Activated CD4-positive, alpha-beta T cell treated with anti-CD3 and anti-CD28 coated beads, Interleukin-2, amount 50 U/mL, for 24 hours (primary cell): ENCODE measurements around the gene SH3PXD2B.
A peak's percentile ranks its signal among the peaks of the same experiment; 100 is the strongest.
"Not testable (repeated sequence)": the region's sequence is repeated elsewhere in the genome, so short reads cannot be mapped to it uniquely, and the experiment has no call there.

Experiments
- DNase-seq, 2 donors: peaks; one replicate each; pipeline ENCODE4 v3.0.0-alpha.2; 2020; ENCODE audit warnings: low read depth in 1 of 2, low spot score in 1 of 2

SH3PXD2B gene

GRCh38 chr5:172420235-172420939, 33.9 kb downstream of the SH3PXD2B start:
- DNase-seq, result no peak

DNA sequence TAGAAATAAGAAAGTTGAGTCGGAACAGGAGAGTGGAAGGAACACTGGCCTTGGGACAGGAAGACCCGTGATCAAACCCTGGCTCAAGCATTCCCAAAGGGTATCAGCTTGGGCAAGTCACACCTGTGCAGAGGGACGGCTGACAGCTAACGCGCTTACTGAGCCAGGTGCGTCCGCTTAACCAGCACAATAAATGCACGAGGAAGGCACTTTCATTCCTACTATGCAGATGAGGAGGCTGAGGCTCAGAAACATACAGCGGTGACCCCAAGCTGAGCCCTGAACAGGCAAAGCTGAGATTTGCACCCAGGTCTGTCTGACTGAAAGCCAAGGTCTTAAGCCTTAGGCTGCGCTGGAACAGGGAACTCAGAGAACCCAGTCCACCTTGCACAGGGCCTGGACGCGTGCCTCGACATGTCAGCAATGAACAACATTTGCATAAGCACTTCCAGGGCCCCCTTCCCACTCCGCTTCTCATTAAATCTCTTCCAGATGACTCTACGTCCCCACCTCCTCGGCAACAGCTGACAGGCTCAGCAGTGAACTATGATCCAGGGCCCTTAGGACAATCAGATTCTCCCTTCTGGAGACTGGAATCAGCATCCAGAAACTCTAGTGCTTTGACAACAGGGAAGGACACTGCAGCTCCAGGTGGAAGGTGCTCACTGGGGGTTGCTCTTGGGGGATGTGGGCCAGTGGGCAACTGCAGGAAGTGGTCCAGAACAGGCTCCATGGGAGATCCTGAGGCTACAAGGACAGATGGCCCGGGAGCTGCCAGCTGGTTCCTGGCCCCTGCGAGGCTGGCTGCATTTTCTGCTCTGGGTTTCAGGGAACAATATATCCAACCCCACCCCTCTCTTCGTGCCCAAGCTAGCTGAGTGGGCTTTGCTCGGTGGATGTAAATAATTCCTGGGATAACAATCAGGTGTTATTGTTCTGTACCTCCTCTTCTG, 35.2 kb downstream of the SH3PXD2B start:
- DNase-seq, result no peak

GRCh38 chr5:172417983-172418630, 36.2 kb downstream of the SH3PXD2B start:
- DNase-seq, result no peak

DNA sequence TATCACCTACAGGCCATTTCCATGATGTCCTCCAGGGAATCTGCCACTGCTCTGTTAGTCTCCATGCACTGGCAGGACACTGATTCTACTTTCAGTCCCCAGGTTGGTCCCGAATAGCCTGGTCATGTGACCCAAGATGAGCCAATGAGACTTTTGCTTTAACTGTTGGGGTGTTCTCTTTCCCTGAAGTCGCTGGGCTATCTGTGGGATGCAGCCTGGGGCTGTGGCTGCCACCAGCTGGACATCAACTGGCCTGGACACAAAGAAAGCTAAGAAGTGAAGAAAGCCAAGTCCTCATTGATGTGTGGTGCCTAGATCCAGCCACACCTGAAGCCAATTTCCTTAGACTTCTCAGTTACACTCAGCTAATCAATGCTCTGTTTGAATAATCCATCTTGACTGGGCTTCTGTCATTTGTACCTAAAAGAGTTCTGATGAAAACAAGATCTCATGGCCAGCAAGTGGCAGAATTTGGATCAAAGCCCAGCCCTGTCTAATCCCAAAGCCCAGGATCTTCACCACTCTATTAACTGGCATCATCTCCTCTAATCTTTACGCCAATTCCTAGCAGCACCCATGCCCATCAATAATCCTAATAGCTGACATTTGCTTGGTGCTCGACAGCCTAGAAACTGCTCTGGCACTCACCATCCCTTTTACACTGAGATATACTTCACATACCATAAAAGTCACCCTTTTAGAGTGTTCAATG, 37.0 kb downstream of the SH3PXD2B start:
- no peak for DNase-seq

- DNase-seq, result no peak
Observed at GRCh38 chr5:172415362-172416275, 38.7 kb downstream of the SH3PXD2B start.

DNA sequence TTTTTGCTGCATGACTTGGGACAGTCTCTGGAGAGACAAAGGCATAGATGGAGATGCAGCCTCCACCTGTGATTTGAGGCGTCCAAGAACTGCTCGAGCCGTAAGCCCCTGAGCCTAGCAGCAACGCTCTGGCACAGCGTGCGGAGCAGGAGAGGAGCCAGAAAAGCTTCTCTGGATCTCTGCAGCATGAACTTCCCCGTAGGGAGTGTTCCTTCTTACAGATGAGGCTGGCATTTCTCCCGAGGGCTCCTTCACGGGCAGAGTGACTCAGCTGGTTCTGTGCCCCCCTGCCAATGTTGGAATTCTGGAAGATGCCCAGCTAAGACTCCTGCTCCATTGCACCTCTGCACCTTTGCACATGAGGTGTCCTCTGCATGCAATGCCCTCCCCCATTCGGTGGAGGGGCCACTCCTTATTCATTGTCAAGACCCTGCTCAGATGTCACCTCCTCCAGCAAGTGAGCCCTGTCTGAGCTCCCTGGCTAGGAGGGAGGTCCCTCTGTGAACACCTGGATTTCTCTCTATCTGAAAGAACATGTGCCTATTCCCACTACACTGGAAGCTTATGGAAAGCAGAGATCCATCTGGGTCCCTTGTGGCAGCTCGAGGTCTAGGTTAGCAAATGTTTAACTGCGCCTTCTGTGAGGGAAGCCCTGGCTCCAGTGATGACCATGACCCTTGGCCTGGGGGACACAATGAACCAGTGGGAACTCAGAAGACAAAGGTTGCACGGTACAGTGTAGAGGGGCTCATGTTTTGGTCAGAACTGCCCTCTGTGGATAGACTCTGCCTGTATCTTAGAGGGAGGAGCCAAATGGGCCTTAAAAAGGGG, 39.6 kb downstream of the SH3PXD2B start:
- DNase-seq, result no peak

- no peak for DNase-seq
Observed at GRCh38 chr5:172413601-172414171, 40.6 kb downstream of the SH3PXD2B start.

- no peak for DNase-seq
Observed at GRCh38 chr5:172412724-172413286, 41.5 kb downstream of the SH3PXD2B start.

- peak in 1 of 2 donors; percentile 4 for DNase-seq
Observed at GRCh38 chr5:172411484-172412072, 42.7 kb downstream of the SH3PXD2B start.

DNA sequence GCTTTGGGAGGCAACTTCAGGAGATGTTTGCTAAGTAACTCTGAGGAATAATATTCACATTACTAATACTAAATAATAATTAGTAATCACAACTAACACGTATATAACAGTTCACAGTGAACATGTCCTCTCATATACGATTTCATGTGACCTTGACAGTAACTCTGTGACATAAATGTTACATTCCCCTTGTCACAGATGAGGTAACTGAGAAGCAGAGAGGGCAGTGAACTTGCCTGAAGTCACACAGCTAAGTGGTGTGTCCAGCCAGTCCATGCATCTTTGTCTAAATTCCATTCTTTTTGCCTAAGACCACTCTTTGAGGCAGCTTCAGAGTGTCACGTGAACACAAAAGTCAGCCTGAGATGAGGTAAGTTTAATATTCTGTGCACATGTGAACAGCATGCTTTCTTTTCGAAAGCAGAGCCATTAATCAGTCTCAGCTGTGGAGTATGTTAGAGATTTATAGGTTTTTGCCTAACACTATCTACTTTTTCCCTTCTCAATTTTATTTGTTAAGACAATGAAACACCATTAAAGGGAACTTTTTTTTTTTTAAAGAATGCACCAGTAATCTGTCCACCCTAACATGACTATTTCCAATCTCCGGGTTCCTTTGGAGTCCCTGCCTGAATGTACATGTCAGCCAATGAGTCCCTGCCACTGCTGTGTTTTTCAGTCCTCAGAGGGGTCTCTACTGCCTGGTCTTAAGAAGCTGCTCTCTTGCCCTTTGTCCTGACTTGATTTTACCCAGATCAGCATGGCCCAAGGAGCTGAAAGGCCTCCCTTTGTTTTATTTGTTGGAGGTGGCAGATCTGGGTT, 43.5 kb downstream of the SH3PXD2B start:
- DNase-seq, result no peak

- DNase-seq, result no peak
Observed at GRCh38 chr5:172410160-172410559, 44.2 kb downstream of the SH3PXD2B start.

GRCh38 chr5:172409477-172409876, 44.8 kb downstream of the SH3PXD2B start:
- not testable (repeated sequence) for DNase-seq

DNA sequence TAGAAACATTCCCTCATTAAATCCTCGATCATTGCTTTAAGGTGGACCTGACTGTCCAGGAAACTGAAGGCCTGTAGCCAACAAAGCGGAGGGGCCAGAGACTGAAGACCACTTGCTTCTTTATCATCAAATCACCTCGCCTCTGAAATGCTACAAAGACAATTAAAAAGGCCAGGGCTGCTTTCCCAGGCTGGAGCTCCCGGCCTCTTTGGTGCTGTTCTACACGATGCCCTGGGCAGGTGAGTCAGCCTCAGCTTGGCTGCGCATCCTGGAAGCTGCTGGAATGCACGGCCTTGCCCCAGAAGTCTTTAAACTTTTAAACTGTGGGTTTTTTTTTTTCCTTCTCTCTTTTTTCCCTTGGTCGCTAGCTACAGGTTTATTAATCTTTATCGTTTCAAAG, 46.5 kb downstream of the SH3PXD2B start:
- no peak for DNase-seq

DNA sequence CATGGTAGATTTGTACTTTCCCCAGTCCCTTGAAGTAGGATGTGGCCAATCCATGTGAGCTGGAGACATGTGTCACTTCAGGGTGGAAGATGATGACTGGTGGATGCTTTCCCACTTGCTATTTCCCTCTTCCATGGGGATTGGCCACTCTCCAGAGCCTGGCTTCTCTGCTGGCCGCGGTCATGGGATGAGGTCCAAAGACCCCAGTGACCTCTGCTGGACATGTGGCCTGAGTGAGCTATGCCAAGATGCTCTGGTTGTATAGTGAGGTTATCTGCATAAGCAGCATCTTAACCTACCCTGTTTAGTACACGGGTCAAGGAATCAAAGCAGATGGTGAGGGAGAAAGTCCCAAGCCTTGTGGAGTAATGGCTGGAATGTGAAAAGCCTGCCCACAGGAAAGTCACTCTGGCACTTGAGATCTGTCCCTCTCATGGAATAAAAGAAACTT, 47.1 kb downstream of the SH3PXD2B start:
- DNase-seq, result no peak

DNA sequence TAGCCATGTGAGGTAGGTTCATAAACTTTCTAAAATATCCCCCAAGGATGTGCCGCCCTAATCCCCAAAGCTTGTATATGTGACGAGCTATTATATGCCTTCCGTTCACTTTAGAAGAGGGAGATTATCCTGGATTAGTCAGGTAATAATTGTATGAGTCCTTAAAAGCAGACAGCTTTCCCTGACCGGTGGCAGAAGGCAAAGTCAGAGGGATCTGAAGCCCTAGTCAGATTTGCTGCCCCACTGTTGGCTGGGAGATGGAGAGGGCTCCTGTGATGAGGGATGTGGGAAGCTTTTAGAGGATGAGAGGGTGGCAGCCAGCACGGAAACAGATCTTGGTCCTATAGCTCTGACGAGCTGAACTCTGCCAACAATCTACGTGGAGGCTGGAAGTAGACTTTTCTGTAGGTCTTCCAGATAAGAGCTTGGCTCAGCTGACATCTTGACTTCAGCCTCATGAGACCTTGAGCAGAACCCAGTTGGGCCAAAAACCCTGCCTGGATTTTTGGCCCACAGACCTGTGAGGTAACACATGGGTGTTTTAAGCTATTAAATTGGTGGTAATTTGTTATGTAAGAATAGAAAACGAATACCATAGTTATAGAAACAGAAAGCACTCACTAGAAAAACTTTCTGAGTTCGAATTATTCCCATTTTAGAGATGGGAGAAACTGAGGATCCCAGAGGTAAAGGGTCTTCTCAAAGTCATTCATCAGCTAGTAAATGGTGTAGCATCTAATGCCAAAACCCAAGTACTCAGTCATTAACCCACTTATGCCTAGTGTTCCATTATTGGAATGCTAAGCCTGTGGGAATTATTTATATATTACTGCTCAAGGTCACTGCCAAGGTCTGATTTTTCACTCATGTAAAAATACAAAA, 48.9 kb downstream of the SH3PXD2B start:
- no peak for DNase-seq

GRCh38 chr5:172404746-172405145, 49.6 kb downstream of the SH3PXD2B start:
- no peak for DNase-seq
